Measurements from ENCODE around the gene DNAH12.

Gene DNAH12

DNA sequence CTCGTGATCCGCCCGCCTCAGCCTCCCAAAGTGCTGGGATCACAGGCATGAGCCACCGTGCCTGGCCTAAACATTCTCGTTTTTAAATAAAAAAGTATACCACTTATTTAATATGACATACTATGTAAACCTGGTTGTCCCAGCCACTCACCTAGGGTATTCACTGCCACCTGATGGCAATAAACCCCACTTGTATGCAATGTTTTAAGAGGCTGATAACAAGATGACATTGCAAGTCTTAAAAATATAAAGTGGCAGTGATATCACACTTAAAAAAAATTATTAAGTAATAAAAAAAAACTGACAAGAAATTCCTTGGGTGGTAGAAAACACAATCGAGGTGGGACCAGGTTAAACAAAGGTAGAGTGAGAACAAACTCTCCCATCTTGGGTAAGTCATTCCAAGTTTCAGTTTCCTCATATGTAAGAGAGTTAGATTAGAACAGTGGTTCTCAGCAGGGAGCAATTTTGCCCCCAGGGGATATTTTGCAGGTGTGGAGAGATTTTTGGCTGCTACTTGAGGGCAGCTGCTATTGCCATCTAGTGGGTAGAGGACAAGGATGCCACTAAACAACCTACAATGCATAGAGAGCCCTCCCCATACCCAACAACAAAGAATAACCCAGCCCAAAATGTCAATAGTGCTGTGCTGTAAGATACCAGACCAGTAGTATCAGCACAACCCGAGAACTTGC, 38.5 kb upstream of the DNAH12 start:
- no peak overlapping the region for H3K4me3 ChIP-seq (ENCODE audit: low read depth in 1 of 2, low read length in 1 of 2)
- no peaks in the 10 kb centered on the region for H3K9me3 ChIP-seq
- TF ChIP-seq, protein P1, sequence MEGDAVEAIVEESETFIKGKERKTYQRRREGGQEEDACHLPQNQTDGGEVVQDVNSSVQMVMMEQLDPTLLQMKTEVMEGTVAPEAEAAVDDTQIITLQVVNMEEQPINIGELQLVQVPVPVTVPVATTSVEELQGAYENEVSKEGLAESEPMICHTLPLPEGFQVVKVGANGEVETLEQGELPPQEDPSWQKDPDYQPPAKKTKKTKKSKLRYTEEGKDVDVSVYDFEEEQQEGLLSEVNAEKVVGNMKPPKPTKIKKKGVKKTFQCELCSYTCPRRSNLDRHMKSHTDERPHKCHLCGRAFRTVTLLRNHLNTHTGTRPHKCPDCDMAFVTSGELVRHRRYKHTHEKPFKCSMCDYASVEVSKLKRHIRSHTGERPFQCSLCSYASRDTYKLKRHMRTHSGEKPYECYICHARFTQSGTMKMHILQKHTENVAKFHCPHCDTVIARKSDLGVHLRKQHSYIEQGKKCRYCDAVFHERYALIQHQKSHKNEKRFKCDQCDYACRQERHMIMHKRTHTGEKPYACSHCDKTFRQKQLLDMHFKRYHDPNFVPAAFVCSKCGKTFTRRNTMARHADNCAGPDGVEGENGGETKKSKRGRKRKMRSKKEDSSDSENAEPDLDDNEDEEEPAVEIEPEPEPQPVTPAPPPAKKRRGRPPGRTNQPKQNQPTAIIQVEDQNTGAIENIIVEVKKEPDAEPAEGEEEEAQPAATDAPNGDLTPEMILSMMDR (IDR thresholded peaks at IDR 0.05): no peak
- peaks cover 2 to 4% of the 10 kb centered on the region in 2 experiments for H3K4me1 ChIP-seq (ENCODE audit: control insufficient read depth in 1 of 2, insufficient read depth in 1 of 2, low read depth in 1 of 2, low read length in 1 of 2)
- H3K36me3 ChIP-seq: peaks cover 30% of the 10 kb centered on the region
- H3K27ac ChIP-seq: peak overlapping the region; percentile 30
- no peaks in the 10 kb centered on the region for H3K27me3 ChIP-seq

DNA sequence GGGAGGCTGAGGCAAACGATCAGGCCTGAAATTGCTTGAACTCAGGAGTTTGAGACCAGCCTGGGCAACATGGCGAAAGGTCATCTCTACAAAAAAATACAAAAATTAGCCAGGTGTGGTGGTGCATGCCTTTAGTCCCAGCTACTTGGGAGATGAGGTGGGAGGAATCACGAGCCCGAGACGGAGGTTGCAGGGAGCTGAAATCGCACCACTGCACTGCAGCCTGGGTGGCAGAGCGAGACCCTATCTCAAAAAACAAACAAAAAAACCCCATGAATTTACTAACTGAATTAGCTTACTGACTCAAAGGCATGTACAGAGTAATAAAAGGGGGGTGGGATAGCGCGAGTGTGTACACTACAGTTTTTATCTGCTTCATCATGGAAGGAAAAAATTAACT, 33.7 kb upstream of the DNAH12 start:
- Histone ChIP-seq H3K27ac (no peak overlapping the region), H3K4me3 (ENCODE audit: low read depth in 1 of 2, low read length in 1 of 2) (no peak overlapping the region), H3K36me3 (peaks cover 65% of the 10 kb centered on the region), H3K27me3 (no peaks in the 10 kb centered on the region), H3K9me3 (no peaks in the 10 kb centered on the region), H3K4me1 (ENCODE audit: control insufficient read depth in 1 of 2, insufficient read depth in 1 of 2, low read depth in 1 of 2, low read length in 1 of 2) (no peaks in the 10 kb centered on the region)
- TF ChIP-seq, protein P1 (IDR thresholded peaks at IDR 0.05): no peak

DNA sequence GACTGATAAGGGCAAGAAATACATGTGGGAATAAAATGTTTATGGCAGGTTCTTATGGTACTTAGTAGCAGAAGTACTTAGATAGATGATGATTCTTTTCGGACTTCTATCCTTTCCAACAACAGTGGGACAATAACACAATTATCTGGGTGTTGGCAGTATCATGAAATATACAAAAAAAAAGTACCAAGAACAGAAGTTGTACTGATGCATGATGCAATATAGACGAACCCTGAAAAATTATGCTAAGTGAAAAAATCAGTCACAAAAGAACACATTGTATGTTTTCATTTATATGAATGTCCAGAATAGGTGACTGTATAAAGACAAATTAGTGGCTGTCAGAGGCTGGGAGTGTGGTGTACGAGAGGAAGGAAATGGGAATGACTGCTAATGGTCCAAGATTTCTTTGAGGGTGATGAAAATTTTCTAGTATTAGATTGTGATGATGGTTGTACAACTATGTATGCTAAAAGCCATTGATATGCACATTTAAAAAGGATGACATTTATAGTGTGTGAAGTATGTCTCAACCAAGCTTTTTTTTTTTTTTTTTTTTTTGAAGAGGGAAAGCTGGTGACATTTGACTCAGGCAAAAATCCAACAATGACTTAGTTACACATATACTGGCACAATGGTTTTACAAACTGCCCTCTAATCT, 32.0 kb upstream of the DNAH12 start:
- Histone ChIP-seq H3K27me3 (no peaks in the 10 kb centered on the region), H3K4me1 (ENCODE audit: control insufficient read depth in 1 of 2, insufficient read depth in 1 of 2, low read depth in 1 of 2, low read length in 1 of 2) (no peaks in the 10 kb centered on the region), H3K36me3 (peaks cover 75% of the 10 kb centered on the region), H3K9me3 (no peaks in the 10 kb centered on the region), H3K4me3 (ENCODE audit: low read depth in 1 of 2, low read length in 1 of 2) (no peak overlapping the region), H3K27ac (no peak overlapping the region)
- TF ChIP-seq, protein P1 (IDR thresholded peaks at IDR 0.05): no peak

DNA sequence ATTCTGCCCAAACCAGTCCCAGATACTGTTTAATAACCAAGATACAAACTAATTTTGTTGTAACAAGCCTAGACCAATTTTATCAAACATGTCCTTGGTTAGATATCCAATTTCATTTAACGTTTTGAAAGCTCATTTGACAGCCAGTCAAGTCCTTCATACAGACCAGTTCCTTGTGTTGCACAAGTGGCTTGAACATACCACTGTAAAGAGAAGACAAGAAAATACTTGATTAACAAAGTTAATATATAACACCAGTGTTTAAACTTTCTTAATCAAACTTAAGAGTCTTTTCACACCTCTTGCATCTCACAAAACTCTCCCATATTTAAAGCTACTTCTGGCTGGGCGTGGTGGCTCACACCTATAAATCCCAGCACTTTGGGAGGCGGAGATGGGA, 28.0 kb upstream of the DNAH12 start:
- no peaks in the 10 kb centered on the region for H3K4me1 ChIP-seq (ENCODE audit: control insufficient read depth in 1 of 2, insufficient read depth in 1 of 2, low read depth in 1 of 2, low read length in 1 of 2)
- no peak overlapping the region for H3K4me3 ChIP-seq (ENCODE audit: low read depth in 1 of 2, low read length in 1 of 2)
- peaks cover 78% of the 10 kb centered on the region for H3K36me3 ChIP-seq
- TF ChIP-seq, protein P1 (IDR thresholded peaks at IDR 0.05): no peak
- H3K9me3 ChIP-seq: no peaks in the 10 kb centered on the region
- H3K27ac ChIP-seq: no peak overlapping the region
- H3K27me3 ChIP-seq: no peaks in the 10 kb centered on the region

DNA sequence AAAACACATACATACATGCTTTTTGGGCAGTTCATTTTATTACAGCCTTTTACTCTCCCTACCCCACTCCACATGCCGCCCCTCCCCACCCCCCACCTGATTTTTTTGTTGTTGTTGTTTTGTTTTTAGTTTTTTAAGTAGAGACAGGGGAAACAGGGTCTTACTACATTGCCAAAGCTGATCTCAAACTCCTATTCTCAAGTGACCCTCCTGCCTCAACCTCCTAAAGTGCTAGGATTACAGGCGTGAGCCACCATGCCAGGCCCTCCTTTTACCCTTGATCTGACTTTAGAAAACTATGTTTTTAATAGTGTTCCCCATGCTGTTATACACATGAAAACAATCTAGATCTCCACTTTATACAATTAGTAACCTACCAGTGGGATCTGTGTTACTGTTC, 26.7 kb upstream of the DNAH12 start:
- no peaks in the 10 kb centered on the region for H3K27me3 ChIP-seq
- no peaks in the 10 kb centered on the region for H3K4me1 ChIP-seq (ENCODE audit: control insufficient read depth in 1 of 2, insufficient read depth in 1 of 2, low read depth in 1 of 2, low read length in 1 of 2)
- no peaks in the 10 kb centered on the region for H3K9me3 ChIP-seq
- H3K27ac ChIP-seq: no peak overlapping the region
- H3K36me3 ChIP-seq: peaks cover 79% of the 10 kb centered on the region
- TF ChIP-seq, protein P1 (IDR thresholded peaks at IDR 0.05): no peak
- H3K4me3 ChIP-seq (ENCODE audit: low read depth in 1 of 2, low read length in 1 of 2): no peak overlapping the region
